Measurements from ENCODE around the gene MED31. TPM values are rescaled to one million over a fixed set of nuclear protein-coding genes. Genes with fewer than 3 reads are reported as not detected.

The MED31 gene
- total RNA-seq, 4 donors from 2014 or later, result 5.3 to 13.7 (median 10.4) TPM

DNA sequence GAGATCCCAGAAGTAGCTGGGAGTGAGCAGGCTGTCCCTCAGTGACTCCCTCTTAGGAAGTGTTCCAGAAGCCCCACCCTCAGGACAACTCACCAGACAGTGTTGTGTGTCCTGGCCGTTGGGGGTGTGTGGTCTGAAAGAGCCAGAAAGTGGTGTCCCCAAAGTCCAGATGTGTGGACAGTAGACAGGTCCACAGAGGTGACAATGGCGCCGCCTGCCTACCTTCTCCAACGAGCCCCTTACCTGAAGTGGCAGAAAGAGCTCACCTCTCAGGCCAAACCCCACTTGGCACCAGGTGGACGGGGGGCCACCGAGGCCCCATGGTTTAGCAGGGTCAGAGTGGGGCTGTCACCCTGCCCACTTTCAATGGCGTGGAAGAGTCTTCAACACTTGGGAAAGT lies 20.0 kb upstream of the MED31 start:
- Histone ChIP-seq H3K27me3 (no peaks in the 10 kb centered on the region), H3K27ac (no peak overlapping the region), H3K4me3 (replicated peaks in 1 of 3) (no peak overlapping the region), H3K4me1 (no peaks in the 10 kb centered on the region), H3K9me3 (no peaks in the 10 kb centered on the region), H3K36me3 (no peaks in the 10 kb centered on the region)
- intact Hi-C loops (cut with DNase I), result no loop called here
- no peak for TF ChIP-seq POLR2A (IDR thresholded peaks at IDR 0.05)
- TF ChIP-seq, protein P1, sequence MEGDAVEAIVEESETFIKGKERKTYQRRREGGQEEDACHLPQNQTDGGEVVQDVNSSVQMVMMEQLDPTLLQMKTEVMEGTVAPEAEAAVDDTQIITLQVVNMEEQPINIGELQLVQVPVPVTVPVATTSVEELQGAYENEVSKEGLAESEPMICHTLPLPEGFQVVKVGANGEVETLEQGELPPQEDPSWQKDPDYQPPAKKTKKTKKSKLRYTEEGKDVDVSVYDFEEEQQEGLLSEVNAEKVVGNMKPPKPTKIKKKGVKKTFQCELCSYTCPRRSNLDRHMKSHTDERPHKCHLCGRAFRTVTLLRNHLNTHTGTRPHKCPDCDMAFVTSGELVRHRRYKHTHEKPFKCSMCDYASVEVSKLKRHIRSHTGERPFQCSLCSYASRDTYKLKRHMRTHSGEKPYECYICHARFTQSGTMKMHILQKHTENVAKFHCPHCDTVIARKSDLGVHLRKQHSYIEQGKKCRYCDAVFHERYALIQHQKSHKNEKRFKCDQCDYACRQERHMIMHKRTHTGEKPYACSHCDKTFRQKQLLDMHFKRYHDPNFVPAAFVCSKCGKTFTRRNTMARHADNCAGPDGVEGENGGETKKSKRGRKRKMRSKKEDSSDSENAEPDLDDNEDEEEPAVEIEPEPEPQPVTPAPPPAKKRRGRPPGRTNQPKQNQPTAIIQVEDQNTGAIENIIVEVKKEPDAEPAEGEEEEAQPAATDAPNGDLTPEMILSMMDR (IDR thresholded peaks at IDR 0.05), result no peak
- 77 to 81% methylated on average over 4 to 7 of the region's 7 CpGs for WGBS, 2 donors
- no peak for DNase-seq

DNA sequence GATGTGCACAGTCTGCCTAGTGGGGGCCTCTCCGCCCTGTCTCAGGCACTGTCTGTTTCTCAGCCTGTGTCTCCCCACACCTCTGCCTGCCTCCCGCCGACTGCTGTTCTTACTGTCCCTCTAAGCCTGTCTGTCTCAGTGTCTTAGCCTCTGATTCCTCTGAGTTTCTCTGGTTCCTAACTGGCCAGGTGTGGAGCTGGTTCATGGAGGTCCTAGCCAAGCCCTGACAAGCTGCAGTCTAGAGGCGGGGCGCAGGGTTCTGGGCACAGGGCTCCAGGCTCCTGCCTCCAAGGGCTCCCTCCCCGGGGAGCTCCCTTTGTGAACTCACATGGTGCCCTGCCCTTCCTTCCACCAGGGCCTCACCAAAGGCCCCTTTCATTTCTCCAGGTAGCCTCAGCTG lies 19.6 kb upstream of the MED31 start:
- Histone ChIP-seq H3K27ac (no peak overlapping the region), H3K4me3 (replicated peaks in 1 of 3) (no peak overlapping the region), H3K36me3 (no peaks in the 10 kb centered on the region), H3K9me3 (no peaks in the 10 kb centered on the region), H3K27me3 (no peaks in the 10 kb centered on the region), H3K4me1 (no peaks in the 10 kb centered on the region)
- TF ChIP-seq POLR2A (IDR thresholded peaks at IDR 0.05), result no peak
- TF ChIP-seq, protein P1 (IDR thresholded peaks at IDR 0.05), result no peak
- 83 to 86% methylated on average over 6 of the region's 6 CpGs for WGBS, 2 donors
- DNase-seq, result no peak
- intact Hi-C loops (cut with DNase I), result no loop called here

DNA sequence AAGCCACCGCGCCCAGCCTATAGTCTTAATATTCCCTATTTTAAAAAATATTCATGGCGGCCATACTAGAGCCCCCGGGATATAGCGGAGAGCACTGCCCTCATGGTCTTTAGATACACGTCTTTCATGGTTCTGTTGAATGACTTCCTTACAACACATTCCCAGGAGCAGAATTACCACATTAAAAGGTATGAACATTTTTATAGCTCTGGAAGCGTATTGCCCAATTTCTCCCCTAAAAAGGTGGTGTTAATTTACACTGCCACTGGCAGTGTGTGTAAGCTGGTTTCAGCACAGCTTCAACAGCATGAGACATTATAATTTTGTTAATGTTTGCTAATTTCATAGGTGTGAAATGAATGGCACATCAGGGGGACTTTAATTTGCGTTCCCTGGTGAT lies 19.2 kb upstream of the MED31 start:
- DNase-seq, result no peak
- Histone ChIP-seq H3K4me1 (no peaks in the 10 kb centered on the region), H3K36me3 (no peaks in the 10 kb centered on the region), H3K27ac (no peak overlapping the region), H3K4me3 (replicated peaks in 1 of 3) (no peak overlapping the region), H3K27me3 (no peaks in the 10 kb centered on the region), H3K9me3 (no peaks in the 10 kb centered on the region)
- intact Hi-C loops (cut with DNase I), result no loop called here
- WGBS, 2 donors, result 94 to 95% methylated on average over 8 of the region's 8 CpGs
- no peak for TF ChIP-seq POLR2A (IDR thresholded peaks at IDR 0.05)
- TF ChIP-seq, protein P1 (IDR thresholded peaks at IDR 0.05), result no peak

DNA sequence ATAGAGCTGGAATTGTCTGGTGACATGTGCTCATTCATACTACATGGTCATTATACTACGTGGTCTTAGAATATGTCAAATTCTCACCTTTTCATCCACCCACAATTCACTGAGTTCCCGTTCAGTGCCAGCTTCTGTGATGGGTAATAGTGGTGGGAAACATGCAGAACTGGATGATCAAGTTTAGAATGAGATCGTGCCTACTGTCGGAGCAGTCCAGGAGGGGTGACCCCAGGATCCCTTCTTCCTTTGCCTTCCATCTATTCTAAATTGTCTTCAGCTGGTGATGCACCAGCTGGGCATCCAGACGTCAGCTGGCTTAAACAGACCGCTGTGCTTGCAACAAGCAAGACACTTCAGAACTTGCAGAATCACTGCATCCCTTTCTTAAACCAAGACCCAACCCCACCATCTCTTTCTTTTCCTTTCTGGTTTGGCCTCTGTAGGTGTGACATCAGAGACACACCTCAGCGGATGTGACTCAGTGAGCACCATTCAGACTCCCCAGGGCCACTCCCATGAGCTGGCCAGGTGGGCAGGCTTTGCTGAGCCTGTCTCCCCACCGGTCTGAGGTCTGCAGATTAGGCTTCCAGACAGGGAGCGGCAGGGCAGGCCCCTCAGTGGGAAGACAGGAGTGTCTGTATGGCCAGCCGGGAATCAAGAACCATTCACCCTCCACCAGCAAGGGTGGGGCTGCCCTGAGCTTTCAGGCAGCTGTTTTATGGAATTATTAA lies 18.2 kb upstream of the MED31 start:
- WGBS, 2 donors, result 78 to 80% methylated on average over 10 of the region's 10 CpGs
- H3K27ac ChIP-seq, result no peak overlapping the region
- no peaks in the 10 kb centered on the region for H3K4me1 ChIP-seq
- TF ChIP-seq POLR2A (IDR thresholded peaks at IDR 0.05), result no peak
- TF ChIP-seq, protein P1 (IDR thresholded peaks at IDR 0.05), result no peak
- no peaks in the 10 kb centered on the region for H3K36me3 ChIP-seq
- H3K4me3 ChIP-seq (replicated peaks in 1 of 3), result no peak overlapping the region
- H3K27me3 ChIP-seq, result no peaks in the 10 kb centered on the region
- H3K9me3 ChIP-seq, result no peaks in the 10 kb centered on the region
- intact Hi-C loops (cut with DNase I), result loop anchor here (10.0 kb wide), 1 partner anchor 175 kb away; no protein-coding TSS in a partner anchor
- no peak for DNase-seq

DNA sequence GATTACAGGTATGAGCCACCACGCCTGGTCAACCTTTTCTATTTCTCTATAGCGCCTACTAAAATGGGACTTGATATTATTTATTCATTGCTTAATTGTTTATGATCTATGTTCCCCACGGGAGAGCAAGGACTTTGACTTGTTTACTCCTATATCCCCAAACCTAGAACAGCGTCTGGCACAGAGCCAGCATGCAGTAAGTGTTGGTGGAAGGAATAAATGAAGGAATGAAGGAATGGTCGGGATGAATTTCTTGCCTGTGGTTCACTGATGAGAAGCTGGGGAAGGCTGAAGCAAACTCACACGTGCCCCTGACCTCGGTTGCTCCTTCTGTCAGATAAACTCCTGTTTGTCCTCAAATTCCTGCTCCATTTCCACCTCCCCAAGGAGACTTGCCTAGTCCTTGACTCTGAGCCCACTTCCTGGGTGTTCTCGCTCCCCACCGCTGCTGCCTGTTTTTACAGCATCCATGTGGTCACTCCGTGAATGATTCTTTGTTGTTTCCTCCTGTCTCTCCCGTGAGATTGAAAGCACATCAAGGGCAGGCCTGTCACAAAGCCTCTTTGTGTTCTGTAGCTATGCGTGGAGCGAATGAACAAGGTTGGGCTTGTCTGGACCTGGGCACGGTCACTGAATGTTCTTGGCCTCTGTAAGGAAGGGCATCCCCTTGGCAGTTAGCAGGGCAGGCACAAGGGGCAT lies 17.5 kb upstream of the MED31 start:
- H3K27me3 ChIP-seq, result no peaks in the 10 kb centered on the region
- no peaks in the 10 kb centered on the region for H3K36me3 ChIP-seq
- H3K4me1 ChIP-seq, result no peaks in the 10 kb centered on the region
- H3K9me3 ChIP-seq, result no peaks in the 10 kb centered on the region
- H3K4me3 ChIP-seq (replicated peaks in 1 of 3), result no peak overlapping the region
- 78 to 79% methylated on average over 14 of the region's 14 CpGs for WGBS, 2 donors
- no peak for TF ChIP-seq POLR2A (IDR thresholded peaks at IDR 0.05)
- TF ChIP-seq, protein P1 (IDR thresholded peaks at IDR 0.05), result no peak
- no peak for DNase-seq
- no peak overlapping the region for H3K27ac ChIP-seq
- intact Hi-C loops (cut with DNase I), result loop anchor here (10.0 kb wide), 1 partner anchor 176 kb away; no protein-coding TSS in a partner anchor

Measured in thyroid gland (tissue), 4 donors.